Bronchial epithelial cell (primary cell): ENCODE measurements around the gene TEX261. TPM values are rescaled to one million over a fixed set of nuclear protein-coding genes. Genes with fewer than 3 reads are reported as not detected.

Experiments
- DNase-seq: peaks from one replicate; pipeline ENCODE4 v3.0.0-alpha.2; 2010; ENCODE audit warnings: low read depth
- FAIRE-seq: peaks from 2 replicates; lab custom pipeline; 2011; peaks lifted over from hg19 to GRCh38; lab: Jason Lieb, UNC
- H3K27me3 ChIP-seq: 2 replicates; pipeline ENCODE4 v1.5.1; 2011; ENCODE audit warnings: low read length; ENCODE audit not compliant: control insufficient read depth, insufficient read depth
- H3K36me3 ChIP-seq: 2 replicates; pipeline ENCODE4 v1.5.1; 2011; ENCODE audit warnings: low read length; ENCODE audit not compliant: control insufficient read depth, insufficient read depth
- H3K4me3 ChIP-seq: 2 replicates; pipeline ENCODE4 v1.5.1; 2011; ENCODE audit warnings: mild to moderate bottlenecking, low read depth, low read length, control low read depth
- total RNA-seq: library from RNA; depleted of rRNA; stranded (reverse); fragments of >200 nt; gene quantifications from 2 replicates; pipeline ENCODE4 v1.2.1, GENCODE V29; 2014
- TF ChIP-seq, protein P1 (sequence below): IDR thresholded peaks from 2 replicates; pipeline ENCODE4 v1.5.1; 2011; ENCODE audit warnings: mild to moderate bottlenecking, moderate library complexity, low read length, control low read depth, inconsistent platforms; ENCODE audit not compliant: insufficient read depth, severe bottlenecking

Gene TEX261
- total RNA-seq, 1 donor from 2014 or later, result 11.1 TPM

DNA sequence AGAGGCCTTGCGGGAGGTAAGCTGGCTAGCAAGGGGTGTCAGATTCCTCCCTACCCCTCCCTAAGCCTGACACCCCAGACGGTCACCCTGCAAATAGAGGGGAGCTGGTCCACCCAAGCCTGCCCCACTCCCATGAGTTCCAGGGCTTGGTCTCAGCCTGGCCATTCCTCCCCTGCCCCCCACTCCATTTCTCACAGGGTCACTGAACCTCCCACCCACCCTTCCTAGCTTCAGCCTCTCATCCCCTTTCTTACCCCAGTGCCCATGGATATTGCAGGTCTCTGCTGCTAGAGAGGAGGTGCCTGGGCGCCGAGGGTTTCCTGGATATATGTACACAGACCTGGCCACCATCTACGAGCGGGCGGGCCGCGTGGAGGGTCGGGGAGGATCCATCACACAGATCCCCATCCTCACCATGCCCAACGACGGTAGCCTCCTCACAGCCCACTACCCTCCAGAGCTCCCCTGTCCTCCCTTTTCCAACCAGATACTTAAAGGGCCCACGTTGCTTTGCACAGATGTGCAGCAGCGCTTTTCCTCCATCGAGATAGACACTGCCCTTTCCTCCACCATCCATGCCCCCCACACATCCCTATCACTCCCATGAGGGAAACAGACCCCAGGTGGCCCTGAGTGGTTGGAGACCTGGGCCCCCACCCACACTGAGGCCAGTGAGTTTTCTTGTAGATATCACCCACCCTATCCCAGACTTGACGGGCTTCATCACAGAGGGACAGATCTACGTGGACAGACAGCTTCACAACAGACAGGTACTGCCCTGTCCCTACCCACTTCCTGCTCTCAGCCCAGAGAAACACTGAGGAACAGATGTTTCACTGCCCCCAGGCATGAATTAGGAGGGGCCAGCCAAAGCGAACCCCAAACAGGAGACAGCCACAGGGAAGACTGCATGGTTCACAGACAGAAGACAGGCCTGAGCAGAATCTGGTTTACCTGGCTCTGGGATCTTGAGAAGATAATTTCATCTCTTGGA lies 31.5 kb downstream of the TEX261 start:
- DNase-seq (no peak), FAIRE-seq (no peak)
- H3K4me3 ChIP-seq, result no peak overlapping the region
- TF ChIP-seq, protein P1, sequence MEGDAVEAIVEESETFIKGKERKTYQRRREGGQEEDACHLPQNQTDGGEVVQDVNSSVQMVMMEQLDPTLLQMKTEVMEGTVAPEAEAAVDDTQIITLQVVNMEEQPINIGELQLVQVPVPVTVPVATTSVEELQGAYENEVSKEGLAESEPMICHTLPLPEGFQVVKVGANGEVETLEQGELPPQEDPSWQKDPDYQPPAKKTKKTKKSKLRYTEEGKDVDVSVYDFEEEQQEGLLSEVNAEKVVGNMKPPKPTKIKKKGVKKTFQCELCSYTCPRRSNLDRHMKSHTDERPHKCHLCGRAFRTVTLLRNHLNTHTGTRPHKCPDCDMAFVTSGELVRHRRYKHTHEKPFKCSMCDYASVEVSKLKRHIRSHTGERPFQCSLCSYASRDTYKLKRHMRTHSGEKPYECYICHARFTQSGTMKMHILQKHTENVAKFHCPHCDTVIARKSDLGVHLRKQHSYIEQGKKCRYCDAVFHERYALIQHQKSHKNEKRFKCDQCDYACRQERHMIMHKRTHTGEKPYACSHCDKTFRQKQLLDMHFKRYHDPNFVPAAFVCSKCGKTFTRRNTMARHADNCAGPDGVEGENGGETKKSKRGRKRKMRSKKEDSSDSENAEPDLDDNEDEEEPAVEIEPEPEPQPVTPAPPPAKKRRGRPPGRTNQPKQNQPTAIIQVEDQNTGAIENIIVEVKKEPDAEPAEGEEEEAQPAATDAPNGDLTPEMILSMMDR, result no peak
- H3K36me3 ChIP-seq, result no peaks in the 10 kb centered on the region
- H3K27me3 ChIP-seq, result no peaks in the 10 kb centered on the region

DNA sequence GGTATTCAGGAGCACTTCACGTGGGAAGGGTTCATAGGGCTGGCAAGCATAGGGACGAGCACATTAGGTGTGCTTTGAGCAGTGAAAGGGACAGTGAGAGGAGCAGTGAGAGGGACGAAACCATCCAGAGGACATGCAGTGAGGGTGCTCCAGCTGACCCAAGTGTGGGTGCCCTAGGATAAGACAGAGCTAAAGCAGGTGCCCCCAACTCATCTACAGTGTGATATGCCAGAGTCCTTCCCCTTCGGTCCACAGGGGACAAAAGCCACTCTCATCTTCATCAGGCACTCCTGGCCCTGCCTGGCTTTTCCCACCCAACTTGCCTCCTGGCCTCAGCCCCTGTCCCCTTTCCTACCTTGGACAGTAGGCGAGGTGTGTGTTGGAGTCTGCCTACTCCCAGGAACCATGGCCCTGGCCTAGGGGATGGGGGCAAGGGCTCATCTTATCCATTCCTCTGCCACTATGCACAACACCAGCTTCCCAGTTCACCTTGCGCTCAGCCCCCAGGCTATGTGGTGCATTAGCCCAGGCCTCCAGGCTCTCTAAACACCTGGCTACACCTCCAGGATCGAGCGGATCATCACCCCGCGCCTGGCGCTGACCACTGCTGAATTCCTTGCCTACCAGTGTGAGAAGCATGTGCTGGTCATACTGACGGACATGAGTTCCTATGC lies 32.3 kb downstream of the TEX261 start:
- no peak for FAIRE-seq
- no peak overlapping the region for H3K4me3 ChIP-seq
- no peak for DNase-seq
- TF ChIP-seq, protein P1, result no peak
- no peaks in the 10 kb centered on the region for H3K36me3 ChIP-seq
- no peaks in the 10 kb centered on the region for H3K27me3 ChIP-seq

DNA sequence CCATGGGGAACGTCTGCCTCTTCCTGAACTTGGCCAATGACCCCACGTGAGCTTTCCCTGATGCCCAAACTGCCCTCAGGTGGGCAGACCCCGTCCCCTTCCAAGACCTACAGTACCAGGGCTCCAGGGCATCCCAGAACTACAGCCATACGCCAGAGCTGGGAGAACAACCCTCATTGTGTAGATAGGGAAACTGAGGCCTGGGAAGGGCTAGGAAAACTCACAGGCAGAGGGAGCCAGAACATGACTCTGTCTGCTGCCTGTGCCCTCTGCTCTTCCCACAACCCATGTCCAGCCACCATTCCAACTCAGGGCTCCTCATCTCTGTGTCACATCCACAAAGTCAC lies 33.1 kb downstream of the TEX261 start:
- no peak for DNase-seq
- Histone ChIP-seq H3K27me3 (no peaks in the 10 kb centered on the region), H3K36me3 (no peaks in the 10 kb centered on the region), H3K4me3 (no peak overlapping the region)
- no peak for FAIRE-seq
- TF ChIP-seq, protein P1, result no peak

DNA sequence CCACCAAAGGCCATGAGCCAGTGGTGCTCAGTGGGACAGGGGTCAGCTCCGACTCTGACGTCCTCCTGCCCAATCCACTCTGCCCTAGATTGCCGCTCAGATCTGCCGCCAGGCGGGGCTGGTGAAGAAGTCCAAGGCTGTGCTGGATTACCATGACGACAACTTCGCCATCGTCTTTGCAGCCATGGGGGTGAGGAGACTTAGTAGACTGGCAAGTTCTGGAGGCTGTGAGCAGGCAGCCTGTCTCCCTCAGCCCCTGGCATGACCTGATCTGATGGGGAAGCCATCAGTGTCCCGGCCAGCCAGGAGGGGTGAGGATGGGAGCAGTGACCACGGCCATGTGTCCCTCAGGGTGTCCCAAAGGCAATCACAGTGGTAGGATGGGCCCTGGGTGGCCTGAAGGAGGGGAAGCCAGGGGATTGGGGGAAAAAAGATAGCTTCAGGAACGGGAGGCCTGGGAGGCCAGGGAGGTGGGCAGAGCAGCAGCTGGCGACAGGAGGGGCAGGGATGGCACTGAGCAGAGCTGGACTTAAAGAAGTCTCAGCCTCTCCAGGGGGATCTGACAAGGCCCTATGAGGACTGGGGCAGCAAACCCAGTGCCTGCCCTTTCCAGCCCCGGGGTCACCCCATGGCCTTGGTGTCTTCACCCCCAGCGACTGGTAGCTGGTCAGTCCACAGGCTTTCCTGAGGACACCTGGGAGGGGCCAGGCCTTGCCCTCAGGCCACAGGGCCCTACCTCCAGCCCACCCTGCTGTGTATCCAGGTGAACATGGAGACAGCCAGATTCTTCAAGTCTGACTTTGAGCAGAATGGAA lies 33.6 kb downstream of the TEX261 start:
- no peak for FAIRE-seq
- TF ChIP-seq, protein P1, result peak; percentile 18
- Histone ChIP-seq H3K27me3 (no peaks in the 10 kb centered on the region), H3K4me3 (no peak overlapping the region), H3K36me3 (no peaks in the 10 kb centered on the region)
- no peak for DNase-seq

DNA sequence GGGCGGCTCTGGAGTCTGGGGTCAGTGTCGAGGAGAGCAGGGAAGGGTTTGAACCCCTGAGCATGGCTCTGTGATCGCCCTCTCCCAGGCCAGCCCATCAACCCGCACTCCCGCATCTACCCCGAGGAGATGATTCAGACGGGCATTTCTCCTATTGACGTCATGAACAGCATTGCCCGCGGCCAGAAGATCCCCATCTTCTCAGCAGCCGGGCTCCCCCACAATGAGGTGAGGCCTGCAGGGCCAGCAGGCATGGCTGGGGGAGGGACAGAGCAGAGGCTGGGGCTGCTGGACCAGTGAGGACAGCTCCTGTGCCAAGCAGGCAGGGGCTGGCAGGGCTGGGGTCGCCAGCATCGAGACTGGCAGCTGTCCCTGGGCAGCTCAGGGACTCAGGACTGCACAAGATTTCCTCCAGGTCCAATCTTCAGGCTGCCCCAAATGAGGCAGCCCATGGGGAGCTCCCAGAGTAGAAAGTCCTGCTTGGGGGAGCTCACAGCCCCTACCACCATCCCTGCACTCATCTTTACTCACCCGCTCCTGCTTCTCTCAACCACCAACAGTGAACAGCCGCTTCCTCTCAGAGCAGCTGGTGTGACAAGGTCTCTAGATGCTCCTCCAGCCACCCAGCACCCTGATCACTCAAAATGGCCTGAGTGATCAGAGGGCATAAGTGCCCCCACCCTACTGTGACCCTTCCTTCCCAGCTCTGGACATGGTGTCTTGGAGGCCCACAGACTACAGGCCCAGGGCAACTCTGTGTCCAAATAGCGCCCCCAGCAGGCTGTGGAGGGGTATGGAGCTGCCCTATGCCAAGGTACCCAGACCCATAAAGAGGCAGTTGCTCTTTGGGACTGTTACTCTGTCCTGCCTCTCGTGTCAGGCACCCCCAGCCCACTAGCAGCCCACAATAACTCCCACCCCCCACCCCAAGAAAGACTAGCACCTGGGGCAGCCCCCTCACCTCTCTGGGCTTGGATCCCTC lies 34.5 kb downstream of the TEX261 start:
- FAIRE-seq, result no peak
- no peaks in the 10 kb centered on the region for H3K36me3 ChIP-seq
- DNase-seq, result no peak
- no peak overlapping the region for H3K4me3 ChIP-seq
- no peaks in the 10 kb centered on the region for H3K27me3 ChIP-seq
- TF ChIP-seq, protein P1, result no peak
